DMS53 (cell line): ENCODE results near the gene KRTAP1-1.
"Not testable (repeated sequence)": the region's sequence is repeated elsewhere in the genome, so short reads cannot be mapped to it uniquely, and the experiment has no call there.

ENCODE experiments used
- DNase-seq: peaks from one replicate; lab custom pipeline; 2025; lab: John Stamatoyannopoulos, UW

KRTAP1-1 gene

DNA sequence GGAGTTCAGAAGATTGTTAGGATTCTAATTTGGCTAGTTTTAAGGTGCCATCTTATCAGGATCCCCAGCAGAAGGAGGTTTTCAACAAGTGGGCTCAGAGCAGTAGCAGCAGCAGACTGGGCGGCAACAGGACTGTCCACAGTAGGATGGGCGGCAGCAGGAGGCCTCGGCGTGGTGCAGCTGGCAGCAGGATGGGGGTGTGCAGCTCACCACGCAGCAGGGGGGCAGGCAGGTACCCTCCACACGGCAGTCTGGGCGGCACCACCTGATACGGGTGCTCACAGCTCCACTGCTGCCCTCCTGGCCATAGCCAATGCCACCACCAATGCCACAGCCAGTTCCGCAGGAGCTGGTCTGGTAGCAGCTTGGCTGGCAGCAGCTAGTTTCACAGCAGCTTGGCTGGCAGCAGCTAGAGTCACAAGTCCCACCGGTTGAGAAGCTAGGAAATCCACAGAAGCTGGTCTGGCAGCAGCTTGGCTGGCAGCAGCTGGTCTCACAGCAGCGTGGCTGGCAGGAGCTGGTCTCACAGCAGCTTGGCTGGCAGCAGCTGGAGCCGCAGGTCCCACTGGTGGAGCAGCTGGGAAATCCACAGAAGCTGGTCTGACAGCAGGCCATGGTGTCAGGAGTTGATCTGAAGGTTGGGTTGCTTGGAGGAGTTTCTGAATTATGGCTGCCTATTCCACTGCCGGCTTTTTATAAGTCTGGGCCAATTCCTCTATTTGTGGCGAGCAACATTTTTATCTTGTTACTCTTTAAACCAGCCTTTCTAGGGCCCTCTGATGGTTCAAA is at the start of gene KRTAP1-1:
KRTAP1-1 (minus strand) TSS at position 668 of the 789 bp plus-strand sequence; CDS start at position 615, 53 bp downstream.
- peak; percentile 41 for DNase-seq

GRCh38 chr17:41088760-41089352 is 47.6 kb upstream of the KRTAP1-1 start:
- not testable (repeated sequence) for DNase-seq

- not testable (repeated sequence) for DNase-seq
Measured at GRCh38 chr17:41084100-41084856, 43.0 kb upstream of the KRTAP1-1 start, which contains the start of gene KRTAP4-7. TSS of gene KRTAP4-7 (plus strand) at chr17:41084150. CDS start at chr17:41084207, 57 bp downstream.

DNA sequence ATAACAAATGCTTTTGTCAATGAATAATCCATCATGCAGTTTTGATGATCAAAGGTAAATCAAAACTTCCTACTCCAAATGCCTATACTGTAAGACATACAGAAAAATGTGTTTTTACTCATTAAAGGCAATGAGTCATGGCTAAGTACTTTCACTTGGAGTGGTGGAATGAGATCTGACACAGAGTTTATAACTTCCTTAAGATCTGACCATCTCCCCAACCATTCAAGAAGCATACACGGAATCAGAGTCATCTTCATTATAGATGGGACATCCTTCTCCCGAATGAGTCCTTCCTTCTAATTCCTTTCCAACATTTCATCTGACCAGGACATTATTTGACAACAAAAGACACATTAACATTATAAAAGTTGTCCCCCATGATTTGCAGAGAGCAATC is 42.2 kb upstream of the KRTAP1-1 start:
- DNase-seq = not testable (repeated sequence)

- no peak for DNase-seq
Measured at GRCh38 chr17:41082626-41083025, 41.4 kb upstream of the KRTAP1-1 start.

DNA sequence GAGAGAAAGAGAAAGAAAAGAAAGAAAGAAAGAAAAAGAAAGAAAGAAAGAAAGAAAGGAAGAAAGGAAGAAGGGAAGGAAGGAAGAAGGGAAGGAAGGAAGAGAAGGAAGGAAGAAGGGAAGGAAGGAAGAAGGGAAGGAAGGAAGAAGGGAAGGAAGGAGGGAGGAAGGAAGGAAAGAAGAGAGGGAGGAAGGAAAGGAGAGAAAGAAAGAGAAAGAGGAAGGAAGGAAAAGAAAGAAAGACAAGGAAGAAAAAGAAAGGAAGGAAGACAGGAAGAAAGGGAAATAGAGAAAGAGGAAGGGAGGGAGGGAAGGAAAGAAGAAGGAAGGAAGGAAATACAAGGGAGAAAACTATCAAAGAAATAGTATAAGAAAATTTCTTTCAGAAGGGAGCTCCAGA is 35.5 kb upstream of the KRTAP1-1 start:
- no peak for DNase-seq

GRCh38 chr17:41073676-41074075 is 32.4 kb upstream of the KRTAP1-1 start:
- DNase-seq = no peak

GRCh38 chr17:41071606-41072360 is 30.5 kb upstream of the KRTAP1-1 start:
- DNase-seq = peak; percentile 66

- no peak for DNase-seq
Measured at GRCh38 chr17:41069031-41069430, 27.8 kb upstream of the KRTAP1-1 start.

DNA sequence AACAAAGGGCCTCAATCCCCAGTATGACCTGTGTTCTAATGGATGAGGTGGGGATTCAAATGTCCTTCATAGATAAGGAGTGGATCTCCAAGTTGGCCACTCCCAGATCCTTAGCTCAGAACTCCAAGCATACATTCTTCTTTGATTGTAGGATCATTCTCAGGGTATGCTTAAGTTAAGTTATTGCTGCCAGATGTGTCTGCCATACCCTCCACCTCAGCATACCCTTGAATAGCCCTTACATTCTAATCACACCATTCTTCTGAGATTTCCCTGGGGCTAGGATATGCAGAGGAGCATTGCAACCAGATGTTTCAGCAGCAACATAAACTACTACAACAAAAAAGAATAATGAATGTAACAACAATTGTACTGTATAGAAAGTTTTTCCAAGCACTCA is 26.0 kb upstream of the KRTAP1-1 start:
- DNase-seq = no peak

- no peak for DNase-seq
Measured at GRCh38 chr17:41065829-41066624, 24.8 kb upstream of the KRTAP1-1 start, which contains the start of gene KRTAP2-4. TSS of gene KRTAP2-4 (minus strand) at chr17:41065879. CDS start at chr17:41065845, 34 bp downstream.

DNA sequence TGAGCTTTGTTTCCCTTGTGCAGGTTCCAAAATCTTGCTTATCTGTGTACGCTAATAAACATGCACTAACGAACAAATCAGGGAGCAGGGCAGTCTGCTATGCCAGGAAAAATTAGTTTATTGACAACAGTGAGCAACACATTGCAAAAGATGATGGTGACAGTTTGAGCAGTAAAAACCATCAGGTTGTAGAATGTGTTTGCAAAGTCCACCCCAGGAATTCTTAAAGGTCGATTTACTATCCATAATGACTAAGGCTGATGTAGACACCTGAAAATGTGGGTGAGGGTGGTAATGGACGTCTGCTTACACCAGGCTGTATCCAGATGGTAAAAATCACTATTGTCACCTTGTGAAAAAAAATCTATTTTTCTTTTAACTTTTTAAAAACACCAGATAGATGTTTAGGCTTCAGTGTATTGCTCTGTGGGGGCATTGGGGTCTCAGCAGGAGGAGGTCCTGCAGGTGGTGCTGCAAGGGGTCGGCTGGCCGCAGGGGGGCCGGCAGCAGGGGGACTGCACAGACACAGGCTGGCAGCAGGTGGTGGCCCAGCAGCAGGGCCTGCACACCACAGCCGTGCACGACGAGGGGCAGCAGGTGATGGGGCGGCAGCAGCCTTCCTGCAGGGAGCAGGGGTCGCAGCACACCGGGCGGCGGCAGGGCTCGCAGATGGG is 23.9 kb upstream of the KRTAP1-1 start:
- DNase-seq = not testable (repeated sequence)

DNA sequence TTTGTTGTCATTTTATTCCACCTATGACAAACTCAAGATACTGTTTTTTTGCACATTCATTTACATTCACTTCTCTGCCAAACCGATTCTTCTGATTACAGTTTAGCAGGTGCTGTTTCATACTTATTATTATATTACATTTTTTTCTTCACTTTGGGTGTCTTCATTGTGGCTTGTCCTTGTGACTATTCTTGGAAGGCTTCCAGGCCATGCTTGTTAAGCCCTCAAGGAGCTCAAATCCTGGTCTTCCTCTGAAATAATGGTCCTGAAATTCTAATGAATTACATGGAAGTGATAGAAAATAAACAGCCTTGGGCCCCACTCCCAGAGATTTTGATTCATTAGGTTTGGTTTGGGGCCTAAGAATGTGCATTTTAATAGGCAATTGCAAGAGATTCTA is 23.1 kb upstream of the KRTAP1-1 start:
- no peak for DNase-seq

- no peak for DNase-seq
Measured at GRCh38 chr17:41063449-41063848, 22.2 kb upstream of the KRTAP1-1 start.

DNA sequence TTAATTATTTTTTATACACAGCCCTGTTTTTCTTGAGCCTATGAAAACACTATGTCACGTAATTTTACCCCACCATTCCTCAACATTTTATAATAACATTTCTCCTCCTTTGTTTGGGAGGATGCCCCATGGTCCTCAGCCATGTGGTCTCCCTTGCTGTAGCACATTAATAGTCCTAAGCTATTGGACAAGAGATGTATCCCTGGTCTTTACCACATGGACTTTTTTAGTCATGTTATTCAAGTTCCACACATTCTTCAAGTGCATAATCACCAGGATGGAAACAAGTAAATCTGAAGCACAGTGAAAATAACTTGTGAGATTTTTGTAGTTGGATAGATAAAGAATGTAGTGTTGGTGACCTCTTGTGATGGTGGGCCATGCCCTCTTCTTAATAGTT is 20.7 kb upstream of the KRTAP1-1 start:
- no peak for DNase-seq

- DNase-seq = no peak
Measured at GRCh38 chr17:41060052-41060604, 18.9 kb upstream of the KRTAP1-1 start, which contains the start of gene KRTAP2-3. TSS of gene KRTAP2-3 (minus strand) at chr17:41060114. CDS start at chr17:41060050, 64 bp downstream.

DNA sequence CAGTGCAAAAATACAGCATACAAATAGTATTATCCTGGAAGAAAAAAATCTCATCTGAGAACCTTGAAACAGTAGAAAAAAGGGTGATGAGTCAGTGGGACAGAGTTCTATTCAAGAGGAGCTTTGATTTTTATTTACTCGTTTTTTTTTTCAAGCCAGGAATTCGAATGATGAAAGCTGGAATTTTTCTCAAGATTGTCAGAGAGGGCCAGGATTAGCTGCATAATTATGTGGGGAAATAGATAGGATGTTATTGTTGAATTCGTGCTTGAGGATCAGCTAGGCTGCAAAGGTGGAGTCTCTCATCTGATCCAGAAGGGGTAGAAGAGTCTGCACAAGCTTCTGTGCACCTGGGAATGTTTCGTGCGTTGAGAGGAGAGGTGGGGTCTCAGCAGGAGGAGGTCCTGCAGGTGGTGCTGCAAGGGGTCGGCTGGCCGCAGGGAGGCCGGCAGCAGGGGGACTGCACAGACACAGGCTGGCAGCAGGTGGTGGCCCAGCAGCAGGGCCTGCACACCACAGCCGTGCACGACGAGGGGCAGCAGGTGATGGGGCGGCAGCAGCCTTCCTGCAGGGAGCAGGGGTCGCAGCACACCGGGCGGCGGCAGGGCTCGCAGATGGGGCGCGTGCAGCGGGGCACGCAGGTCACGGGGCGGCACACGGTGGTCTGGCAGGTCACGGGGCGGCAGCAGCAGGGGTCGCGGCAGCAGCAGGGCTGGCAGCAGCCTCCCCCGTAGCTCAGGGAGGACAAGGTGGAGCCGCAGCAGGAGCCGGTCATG is 18.2 kb upstream of the KRTAP1-1 start:
- DNase-seq = peak; percentile 23

- DNase-seq = no peak
Measured at GRCh38 chr17:41058741-41059140, 17.5 kb upstream of the KRTAP1-1 start.

DNA sequence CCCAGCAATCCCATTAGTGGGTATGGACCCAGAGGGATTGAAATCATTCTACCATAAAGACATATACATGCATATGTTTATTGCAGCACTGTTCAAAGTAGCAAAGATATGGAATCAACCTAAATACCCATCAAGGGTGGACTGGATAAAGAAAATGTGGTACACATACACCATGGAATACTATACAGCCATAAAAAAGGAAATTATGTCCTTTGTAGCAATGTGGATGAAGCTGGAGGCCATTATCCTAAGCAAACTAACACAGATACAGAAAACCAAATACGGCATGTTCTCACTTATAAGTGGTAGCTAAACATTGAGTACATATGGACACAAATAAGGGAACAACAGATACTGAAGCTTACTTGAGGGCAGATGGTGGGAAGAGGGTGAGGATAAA is 16.3 kb upstream of the KRTAP1-1 start:
- DNase-seq = no peak
